ENCODE measurements around the gene LSAMP. TPM values are rescaled to one million over a fixed set of nuclear protein-coding genes. Genes with fewer than 3 reads are reported as not detected.

LSAMP gene
- total and polyA plus RNA-seq, 9 of the 15 experiments (the other 6 are each of a cell fraction or from before 2014, with no cell fraction given) = 0.09 to 0.11 TPM; not detected in 7

GRCh38 chr3:116253511-116253910, 191.8 kb downstream of the LSAMP start (continued):
- no peak for TF ChIP-seq ZBTB40 (IDR thresholded peaks at IDR 0.05)
- TF ChIP-seq ZBTB40 (CRISPR knock-in tag; IDR thresholded peaks at IDR 0.05) = no peak
- TF ChIP-seq CTCFL (IDR thresholded peaks at IDR 0.05; ENCODE audit: borderline replicate concordance, insufficient read depth, low read depth, low read length, poor library complexity, severe bottlenecking) = no peak
- TF ChIP-seq, protein P1, sequence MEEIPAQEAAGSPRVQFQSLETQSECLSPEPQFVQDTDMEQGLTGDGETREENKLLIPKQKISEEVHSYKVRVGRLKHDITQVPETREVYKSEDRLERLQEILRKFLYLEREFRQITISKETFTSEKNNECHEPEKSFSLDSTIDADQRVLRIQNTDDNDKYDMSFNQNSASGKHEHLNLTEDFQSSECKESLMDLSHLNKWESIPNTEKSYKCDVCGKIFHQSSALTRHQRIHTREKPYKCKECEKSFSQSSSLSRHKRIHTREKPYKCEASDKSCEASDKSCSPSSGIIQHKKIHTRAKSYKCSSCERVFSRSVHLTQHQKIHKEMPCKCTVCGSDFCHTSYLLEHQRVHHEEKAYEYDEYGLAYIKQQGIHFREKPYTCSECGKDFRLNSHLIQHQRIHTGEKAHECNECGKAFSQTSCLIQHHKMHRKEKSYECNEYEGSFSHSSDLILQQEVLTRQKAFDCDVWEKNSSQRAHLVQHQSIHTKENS (CRISPR knock-in tag; IDR thresholded peaks at IDR 0.05) = no peak
- no peak for TF ChIP-seq NR4A1 (CRISPR knock-in tag; IDR thresholded peaks at IDR 0.05)
- no peak for TF ChIP-seq NR4A1 (tag; IDR thresholded peaks at IDR 0.05)
- no peak for TF ChIP-seq PHF21A (IDR thresholded peaks at IDR 0.05; ENCODE audit: borderline replicate concordance, low read depth)
- no peak for TF ChIP-seq CHD4 (IDR thresholded peaks at IDR 0.05; ENCODE audit: insufficient read depth, insufficient replicate concordance, low read depth, low read length, poor library complexity, severe bottlenecking)
- no peak for TF ChIP-seq ZNF316 (IDR thresholded peaks at IDR 0.05)
- no peak for TF ChIP-seq ZNF239 (CRISPR knock-in tag; IDR thresholded peaks at IDR 0.05)
- no peak for TF ChIP-seq CREBBP (IDR thresholded peaks at IDR 0.05; ENCODE audit: low read depth, low read length)
